ENCODE results near the gene CTSW.
A peak's percentile ranks its signal among the peaks of the same experiment; 100 is the strongest.
"Not testable (repeated sequence)": the region's sequence is repeated elsewhere in the genome, so short reads cannot be mapped to it uniquely, and the experiment has no call there.

The CTSW gene, protein sequence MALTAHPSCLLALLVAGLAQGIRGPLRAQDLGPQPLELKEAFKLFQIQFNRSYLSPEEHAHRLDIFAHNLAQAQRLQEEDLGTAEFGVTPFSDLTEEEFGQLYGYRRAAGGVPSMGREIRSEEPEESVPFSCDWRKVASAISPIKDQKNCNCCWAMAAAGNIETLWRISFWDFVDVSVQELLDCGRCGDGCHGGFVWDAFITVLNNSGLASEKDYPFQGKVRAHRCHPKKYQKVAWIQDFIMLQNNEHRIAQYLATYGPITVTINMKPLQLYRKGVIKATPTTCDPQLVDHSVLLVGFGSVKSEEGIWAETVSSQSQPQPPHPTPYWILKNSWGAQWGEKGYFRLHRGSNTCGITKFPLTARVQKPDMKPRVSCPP

DNA sequence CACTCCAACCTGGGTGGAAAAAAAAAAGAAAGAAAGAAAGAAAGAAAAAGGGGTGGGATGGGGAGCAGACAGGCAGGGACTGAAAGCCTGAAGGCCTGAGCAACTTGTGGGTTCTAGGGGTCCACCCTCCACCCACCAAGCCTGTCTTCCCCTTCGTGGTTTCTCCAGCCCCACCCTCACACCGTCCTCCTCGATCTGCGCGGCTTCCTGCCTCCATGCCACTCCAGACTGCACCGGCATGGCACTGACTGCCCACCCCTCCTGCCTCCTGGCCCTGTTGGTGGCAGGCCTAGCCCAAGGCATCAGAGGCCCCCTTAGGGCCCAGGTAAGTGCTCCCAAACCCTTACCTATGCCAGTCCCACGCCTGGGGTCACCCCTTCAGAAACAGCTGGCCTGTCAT is at the start of gene CTSW:
TSS of gene CTSW (plus strand) at position 221 of the 400 bp plus-strand sequence. CDS start at position 239, 18 bp downstream.
- H3K4me1 Mint-ChIP-seq (ENCODE audit: low read depth), result peaks cover 63% of the 10 kb centered on the region
- peaks cover 3% of the 10 kb centered on the region for H3K27me3 Mint-ChIP-seq
- intact Hi-C loops (cut with micrococcal nuclease), result no loop called here
- H3K36me3 Mint-ChIP-seq (ENCODE audit: low read depth), result peaks cover 30% of the 10 kb centered on the region
- peak within 1 kb of the TSS; percentile 51 for H3K4me3 Mint-ChIP-seq
- peak within 1 kb of the TSS; percentile 20 for H3K27ac Mint-ChIP-seq
- H3K9me3 Mint-ChIP-seq, result no peaks in the 10 kb centered on the region

DNA sequence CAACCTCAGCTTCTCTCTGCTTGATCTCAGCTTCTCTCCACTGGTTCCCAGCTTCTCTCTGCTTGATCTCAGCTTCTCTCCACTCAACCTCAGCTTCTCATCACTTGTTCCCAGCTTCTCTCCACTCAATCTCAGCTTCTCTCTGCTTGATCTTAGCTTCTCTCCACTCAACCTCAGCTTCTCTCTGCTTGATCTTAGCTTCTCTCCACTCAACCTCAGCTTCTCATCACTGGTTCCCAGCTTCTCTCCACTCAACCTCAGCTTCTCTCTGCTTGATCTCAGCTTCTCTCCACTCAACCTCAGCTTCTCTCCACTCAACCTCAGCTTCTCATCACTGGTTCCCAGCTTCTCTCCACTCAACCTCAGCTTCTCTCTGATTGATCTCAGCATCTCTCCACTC is 47.4 kb upstream of the CTSW start:
- not testable (repeated sequence) for H3K27ac Mint-ChIP-seq; H3K36me3 Mint-ChIP-seq (ENCODE audit: low read depth); H3K4me3 Mint-ChIP-seq; H3K9me3 Mint-ChIP-seq
- intact Hi-C loops (cut with micrococcal nuclease), result loop anchor here (2.0 kb wide), 1 partner anchor 27 kb away; the partner anchor contains the start of gene CFL1
- H3K4me1 Mint-ChIP-seq (ENCODE audit: low read depth), result peaks cover 32% of the 10 kb centered on the region
- H3K27me3 Mint-ChIP-seq, result peaks cover 24% of the 10 kb centered on the region

DNA sequence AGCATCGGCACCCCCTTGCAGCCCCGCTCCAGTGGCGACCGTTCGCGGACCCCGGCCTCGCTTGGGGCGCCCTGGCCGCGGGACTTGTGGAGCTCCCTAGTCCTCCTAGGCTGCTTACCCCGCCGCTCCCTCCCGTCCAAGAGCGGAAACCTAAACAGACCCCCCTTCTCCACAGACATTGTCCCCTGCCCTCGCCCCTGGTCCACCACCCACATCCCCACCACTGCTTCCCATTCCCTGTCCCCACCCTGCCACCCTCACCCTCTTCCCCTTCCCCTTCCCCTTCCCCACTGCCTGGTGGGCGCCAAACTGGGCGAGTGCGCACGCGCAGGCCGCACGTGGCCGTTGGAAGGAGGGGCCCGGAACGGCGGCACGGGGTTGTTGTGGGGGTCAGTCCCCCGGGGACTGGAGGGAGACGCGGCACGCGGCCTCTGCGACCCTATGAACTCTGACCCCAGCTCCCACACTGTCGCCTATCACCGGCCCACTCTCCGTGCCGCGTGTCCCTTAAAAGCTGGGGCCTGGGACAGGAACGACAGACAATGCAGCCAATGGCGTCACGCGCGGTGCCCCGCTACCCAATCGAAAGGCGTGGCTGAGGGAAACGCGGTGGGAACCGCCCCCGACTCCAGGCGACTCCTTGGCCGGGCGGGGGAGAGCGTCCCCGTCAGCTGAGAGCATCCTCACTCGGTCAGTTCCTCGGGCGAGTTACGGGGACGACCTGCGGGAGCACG is 46.2 kb upstream of the CTSW start, which contains the start of gene SNX32:
TSS of gene SNX32 (plus strand) at position 667 of the 734 bp plus-strand sequence. CDS start 103 bp downstream, outside the sequence.
- no peaks in the 10 kb centered on the region for H3K9me3 Mint-ChIP-seq
- H3K27me3 Mint-ChIP-seq, result peaks cover 24% of the 10 kb centered on the region
- no peak within 1 kb of the TSS for H3K4me3 Mint-ChIP-seq
- H3K36me3 Mint-ChIP-seq (ENCODE audit: low read depth), result no peaks in the 10 kb centered on the region
- H3K4me1 Mint-ChIP-seq (ENCODE audit: low read depth), result peaks cover 23% of the 10 kb centered on the region
- H3K27ac Mint-ChIP-seq, result no peak within 1 kb of the TSS
- intact Hi-C loops (cut with micrococcal nuclease), result loop anchor here (2.0 kb wide), 1 partner anchor 25 kb away; the partner anchor contains the start of gene CFL1

DNA sequence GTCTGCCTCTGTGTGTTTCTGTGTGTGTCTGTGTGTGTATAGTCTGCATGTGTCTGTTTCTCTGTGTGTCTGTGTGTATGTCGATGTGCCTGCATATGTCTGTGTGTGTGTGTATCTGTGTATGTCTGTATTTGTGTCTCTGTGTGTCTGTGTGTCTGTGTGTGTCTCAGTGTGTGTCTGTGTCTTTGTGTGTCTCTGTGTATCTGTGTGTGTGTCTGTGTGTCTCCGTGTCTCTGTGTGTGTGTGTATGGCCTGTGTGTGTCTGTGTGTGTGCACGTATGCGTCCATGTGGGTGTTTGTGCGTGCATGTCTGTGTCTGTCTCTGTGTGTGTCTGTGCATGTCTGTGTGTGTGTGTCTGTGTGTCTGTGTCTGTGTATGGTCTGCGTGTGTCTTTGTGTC is 45.4 kb upstream of the CTSW start:
- no peak overlapping the region for H3K4me3 Mint-ChIP-seq
- intact Hi-C loops (cut with micrococcal nuclease), result no loop called here
- no peaks in the 10 kb centered on the region for H3K9me3 Mint-ChIP-seq

DNA sequence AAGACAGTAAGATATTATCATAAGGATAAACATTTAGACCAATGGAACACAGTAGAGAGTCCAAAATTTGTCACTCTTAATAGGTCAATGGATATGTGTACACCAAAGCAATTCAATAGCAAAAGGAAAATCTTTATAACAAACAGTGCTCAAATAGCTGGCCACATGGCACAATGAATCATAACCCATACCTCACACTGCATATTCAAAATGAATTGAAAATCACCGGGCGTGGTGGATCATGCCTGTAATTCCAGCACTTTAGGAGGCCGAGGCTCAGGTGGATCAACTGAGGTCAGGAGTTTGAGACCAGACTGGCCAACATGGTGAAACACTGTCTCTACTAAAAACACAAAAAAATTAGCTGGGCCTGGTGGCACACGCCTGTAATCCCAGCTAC is 37.5 kb upstream of the CTSW start:
- no peaks in the 10 kb centered on the region for H3K27me3 Mint-ChIP-seq
- no peak overlapping the region for H3K4me3 Mint-ChIP-seq
- H3K36me3 Mint-ChIP-seq (ENCODE audit: low read depth), result no peaks in the 10 kb centered on the region
- no peaks in the 10 kb centered on the region for H3K4me1 Mint-ChIP-seq (ENCODE audit: low read depth)
- intact Hi-C loops (cut with micrococcal nuclease), result no loop called here
- no peak overlapping the region for H3K27ac Mint-ChIP-seq
- no peaks in the 10 kb centered on the region for H3K9me3 Mint-ChIP-seq

More for the DNA sequence above, 45.4 kb upstream of the CTSW start:
- H3K36me3 Mint-ChIP-seq (ENCODE audit: low read depth), result no peaks in the 10 kb centered on the region
- H3K4me1 Mint-ChIP-seq (ENCODE audit: low read depth), result peaks cover 20% of the 10 kb centered on the region
- peaks cover 24% of the 10 kb centered on the region for H3K27me3 Mint-ChIP-seq
- H3K27ac Mint-ChIP-seq, result no peak overlapping the region

DNA sequence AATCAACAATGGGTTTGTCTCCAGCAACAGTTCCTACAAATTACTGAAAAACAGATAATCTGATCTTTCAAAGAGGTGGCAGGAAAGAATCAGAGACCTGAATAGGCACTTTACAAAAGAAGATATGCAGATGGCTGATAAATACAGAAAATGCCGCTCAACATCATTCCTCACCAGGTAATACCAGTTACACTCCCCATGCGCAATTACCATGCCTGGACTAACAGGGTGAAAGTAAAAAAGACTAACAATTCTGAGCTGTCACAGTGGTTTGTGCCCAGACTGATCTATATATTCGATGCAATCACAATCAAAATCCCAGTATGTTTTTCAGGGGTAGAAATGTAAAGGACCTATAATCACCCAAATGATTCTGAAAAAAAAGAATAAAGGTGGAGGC is 35.8 kb upstream of the CTSW start:
- Mint-ChIP-seq H3K9me3 (no peaks in the 10 kb centered on the region), H3K27ac (no peak overlapping the region)

DNA sequence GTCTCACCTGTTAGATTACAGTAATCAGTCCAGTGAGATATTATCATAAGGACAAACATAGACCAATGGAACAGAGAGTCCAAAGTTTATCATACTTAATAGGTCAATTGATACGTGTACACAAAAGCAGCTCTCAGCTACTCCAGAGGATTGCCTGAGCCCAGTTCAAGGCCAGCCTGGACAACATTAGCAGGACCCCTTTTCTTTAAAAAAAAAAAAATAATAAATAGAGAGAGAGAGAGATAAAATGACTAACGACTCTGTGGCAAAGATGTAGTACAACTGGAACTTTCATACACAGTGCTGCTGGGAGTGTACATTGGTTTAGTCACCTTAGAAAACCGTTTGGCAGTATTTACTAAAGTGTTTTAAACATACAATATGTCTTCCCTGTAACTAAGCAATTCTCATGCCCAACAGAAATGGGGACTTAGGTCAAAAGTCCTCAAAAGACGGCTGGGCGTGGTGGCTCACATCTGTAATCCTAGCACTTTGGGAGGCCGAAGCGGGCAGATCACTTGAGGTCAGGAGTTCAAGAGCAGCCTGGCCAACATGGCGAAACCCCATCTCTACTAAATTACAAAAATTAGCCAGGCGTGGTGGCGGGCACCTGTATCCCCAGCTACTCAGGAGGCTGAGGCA is 35.3 kb upstream of the CTSW start:
- no peaks in the 10 kb centered on the region for H3K9me3 Mint-ChIP-seq
- peaks cover 3% of the 10 kb centered on the region for H3K4me1 Mint-ChIP-seq (ENCODE audit: low read depth)
- no peak overlapping the region for H3K27ac Mint-ChIP-seq
- no peaks in the 10 kb centered on the region for H3K36me3 Mint-ChIP-seq (ENCODE audit: low read depth)
- no peak overlapping the region for H3K4me3 Mint-ChIP-seq
- intact Hi-C loops (cut with micrococcal nuclease), result no loop called here
- peaks cover 4% of the 10 kb centered on the region for H3K27me3 Mint-ChIP-seq

More for the DNA sequence above, 35.8 kb upstream of the CTSW start:
- peaks cover 4% of the 10 kb centered on the region for H3K27me3 Mint-ChIP-seq
- H3K4me3 Mint-ChIP-seq, result no peak overlapping the region
- H3K36me3 Mint-ChIP-seq (ENCODE audit: low read depth), result no peaks in the 10 kb centered on the region
- no peaks in the 10 kb centered on the region for H3K4me1 Mint-ChIP-seq (ENCODE audit: low read depth)
- intact Hi-C loops (cut with micrococcal nuclease), result no loop called here

DNA sequence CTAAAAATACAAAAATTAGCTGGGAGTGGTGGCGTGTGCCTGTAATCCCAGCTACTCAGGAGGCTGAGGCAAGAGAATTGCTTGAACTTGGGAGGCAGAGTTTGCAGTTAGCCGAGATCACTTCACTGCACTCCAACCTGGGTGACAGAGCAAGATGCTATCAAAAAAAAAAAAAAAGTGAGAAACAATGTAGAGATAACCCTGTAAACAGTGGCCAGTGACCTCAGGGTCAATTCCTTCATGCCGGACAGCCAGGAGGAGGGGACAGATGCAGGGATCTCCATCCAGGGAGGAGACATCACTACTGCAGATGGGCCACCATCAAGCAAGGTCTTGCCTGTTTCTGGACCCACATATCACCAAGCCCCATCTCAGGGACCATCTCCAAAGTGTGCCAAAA is 31.9 kb upstream of the CTSW start:
- no peak overlapping the region for H3K4me3 Mint-ChIP-seq
- intact Hi-C loops (cut with micrococcal nuclease), result no loop called here
- no peak overlapping the region for H3K27ac Mint-ChIP-seq
- peaks cover 20% of the 10 kb centered on the region for H3K4me1 Mint-ChIP-seq (ENCODE audit: low read depth)
- H3K36me3 Mint-ChIP-seq (ENCODE audit: low read depth), result peaks cover 24% of the 10 kb centered on the region
- H3K9me3 Mint-ChIP-seq, result no peaks in the 10 kb centered on the region
- H3K27me3 Mint-ChIP-seq, result peaks cover 4% of the 10 kb centered on the region

DNA sequence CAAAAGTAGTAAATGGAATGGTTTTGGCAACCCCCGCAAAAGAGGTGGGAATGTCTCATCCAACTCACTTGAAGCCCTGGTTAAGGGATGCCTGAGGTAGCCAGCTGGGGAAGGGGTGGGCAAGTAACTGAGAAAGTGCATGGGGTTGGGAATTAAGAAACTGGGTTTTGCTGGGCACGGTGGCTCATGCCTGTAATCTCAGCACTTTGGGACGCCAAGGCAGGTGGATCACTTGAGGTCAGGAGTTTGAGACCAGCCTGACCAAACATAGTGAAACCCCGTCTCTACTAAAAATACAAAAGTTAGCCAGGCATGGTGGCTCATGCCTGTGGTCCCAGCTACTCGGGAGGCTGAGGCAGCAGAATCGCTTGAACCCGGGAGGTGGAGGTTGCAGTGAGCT is 30.9 kb upstream of the CTSW start:
- H3K27ac Mint-ChIP-seq; H3K9me3 Mint-ChIP-seq; H3K27me3 Mint-ChIP-seq; H3K4me3 Mint-ChIP-seq; intact Hi-C loops (cut with micrococcal nuclease): not testable (repeated sequence)
- peaks cover 33% of the 10 kb centered on the region for H3K36me3 Mint-ChIP-seq (ENCODE audit: low read depth)
- peaks cover 28% of the 10 kb centered on the region for H3K4me1 Mint-ChIP-seq (ENCODE audit: low read depth)

DNA sequence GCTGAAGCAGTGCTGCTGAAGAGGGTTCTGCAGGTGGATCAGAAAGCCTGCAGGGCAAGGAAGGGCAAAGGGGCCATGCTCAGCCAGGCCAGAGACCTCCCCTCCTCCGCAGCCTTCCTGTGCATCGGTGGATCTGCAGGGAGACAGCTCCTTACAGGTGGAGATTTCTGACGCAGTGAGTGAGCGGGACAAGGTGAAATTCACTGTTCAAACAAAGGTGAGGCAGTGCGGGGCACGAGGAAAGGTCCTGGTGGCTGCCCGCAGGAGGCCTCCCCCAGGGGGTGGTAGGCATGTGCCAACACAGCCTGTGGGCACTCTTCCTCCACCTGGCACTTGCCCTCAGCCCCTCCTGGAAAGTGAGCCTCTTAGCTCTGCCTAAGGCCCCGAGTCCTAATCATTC is 30.3 kb upstream of the CTSW start:
- Mint-ChIP-seq H3K4me3 (no peak overlapping the region), H3K9me3 (no peaks in the 10 kb centered on the region)

DNA sequence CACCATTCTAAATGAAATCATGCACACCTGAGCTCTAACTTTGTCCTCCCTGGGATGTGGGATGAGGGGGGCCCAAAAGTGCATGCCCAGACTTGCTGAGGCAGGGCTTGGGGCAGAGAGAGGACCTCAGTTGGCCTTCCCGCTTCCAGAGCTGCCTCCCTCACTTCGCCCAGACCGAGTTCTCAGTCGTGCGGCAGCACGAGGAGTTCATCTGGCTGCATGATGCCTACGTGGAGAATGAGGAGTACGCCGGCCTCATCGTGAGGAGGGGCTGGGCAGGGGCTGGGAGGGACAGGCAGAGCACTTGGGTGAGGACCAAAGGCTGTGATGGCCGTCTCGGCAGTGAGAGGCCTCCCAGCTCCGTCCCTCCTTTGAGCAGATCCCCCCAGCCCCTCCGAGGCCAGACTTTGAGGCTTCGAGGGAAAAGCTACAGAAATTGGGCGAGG is 29.8 kb upstream of the CTSW start:
- H3K9me3 Mint-ChIP-seq, result no peaks in the 10 kb centered on the region
- intact Hi-C loops (cut with micrococcal nuclease), result no loop called here
- H3K27ac Mint-ChIP-seq, result no peak overlapping the region
- peaks cover 44% of the 10 kb centered on the region for H3K36me3 Mint-ChIP-seq (ENCODE audit: low read depth)
- H3K27me3 Mint-ChIP-seq, result peaks cover 4% of the 10 kb centered on the region
- peaks cover 38% of the 10 kb centered on the region for H3K4me1 Mint-ChIP-seq (ENCODE audit: low read depth)
- H3K4me3 Mint-ChIP-seq, result no peak overlapping the region

More for the DNA sequence above, 30.3 kb upstream of the CTSW start:
- Mint-ChIP-seq H3K4me1 (ENCODE audit: low read depth) (peaks cover 34% of the 10 kb centered on the region), H3K27me3 (peaks cover 4% of the 10 kb centered on the region), H3K27ac (no peak overlapping the region), H3K36me3 (ENCODE audit: low read depth) (peaks cover 40% of the 10 kb centered on the region)
- intact Hi-C loops (cut with micrococcal nuclease), result no loop called here

DNA sequence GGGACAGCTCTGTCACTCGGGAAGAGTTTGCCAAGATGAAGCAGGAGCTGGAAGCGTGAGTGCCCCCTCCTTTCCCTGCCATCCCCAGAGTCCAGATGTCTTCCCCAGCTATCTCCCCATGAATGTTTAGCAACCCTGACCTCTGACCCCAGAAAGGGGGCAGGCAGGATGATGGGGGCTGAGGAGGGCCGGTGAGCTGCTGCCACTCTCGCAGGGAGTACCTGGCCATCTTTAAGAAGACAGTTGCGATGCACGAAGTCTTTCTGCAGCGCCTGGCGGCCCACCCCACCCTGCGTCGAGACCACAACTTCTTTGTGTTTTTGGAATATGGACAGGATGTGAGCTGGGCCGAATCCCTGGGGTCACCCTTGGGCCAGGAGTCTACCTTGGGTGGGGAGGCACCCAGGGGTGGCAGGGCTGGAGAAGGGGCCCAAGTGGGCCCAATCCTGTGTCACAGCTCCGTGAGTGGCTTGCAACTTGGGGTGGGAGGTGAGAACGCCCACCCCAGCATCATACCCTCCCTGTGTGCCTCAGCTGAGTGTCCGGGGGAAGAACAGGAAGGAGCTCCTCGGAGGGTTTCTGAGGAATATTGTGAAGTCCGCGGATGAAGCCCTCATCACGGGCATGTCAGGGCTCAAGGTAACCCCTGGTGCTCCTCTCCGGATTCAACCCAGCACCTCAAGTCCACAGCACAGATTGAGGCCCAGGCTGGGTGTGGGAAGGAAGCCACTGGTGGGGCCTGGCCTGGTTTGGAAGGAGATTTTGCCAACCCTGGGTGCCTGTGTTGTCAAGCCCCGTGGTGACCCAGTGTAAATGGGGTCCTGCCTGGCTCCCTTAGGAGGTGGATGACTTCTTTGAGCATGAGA is 29.2 kb upstream of the CTSW start:
- Mint-ChIP-seq H3K27me3 (peaks cover 4% of the 10 kb centered on the region), H3K27ac (no peak overlapping the region), H3K9me3 (no peaks in the 10 kb centered on the region), H3K4me1 (ENCODE audit: low read depth) (peaks cover 44% of the 10 kb centered on the region), H3K36me3 (ENCODE audit: low read depth) (peaks cover 51% of the 10 kb centered on the region), H3K4me3 (no peak overlapping the region)
- intact Hi-C loops (cut with micrococcal nuclease), result no loop called here

DNA sequence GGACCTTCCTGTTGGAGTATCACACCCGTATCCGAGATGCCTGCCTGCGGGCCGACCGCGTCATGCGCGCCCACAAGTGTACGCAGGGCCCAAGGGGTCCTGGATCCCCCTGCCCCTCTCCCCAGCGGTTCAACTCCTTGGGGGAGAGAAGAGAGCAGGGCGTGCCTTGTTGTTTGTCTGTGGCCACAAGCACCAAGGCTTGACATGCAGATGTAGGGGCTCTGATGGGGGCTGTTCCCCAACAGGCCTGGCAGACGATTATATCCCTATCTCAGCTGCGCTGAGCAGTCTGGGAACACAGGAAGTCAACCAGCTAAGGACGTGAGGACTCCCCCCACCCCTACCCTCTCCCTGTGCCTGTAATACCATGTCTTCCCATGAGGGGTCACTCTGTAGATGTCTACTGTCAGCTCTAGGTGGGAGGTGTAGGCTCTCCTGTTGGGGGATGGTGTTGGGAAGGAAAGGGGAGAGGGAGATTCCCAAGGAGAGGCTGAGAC is 28.5 kb upstream of the CTSW start:
- intact Hi-C loops (cut with micrococcal nuclease), result no loop called here
- Mint-ChIP-seq H3K27me3 (peaks cover 4% of the 10 kb centered on the region), H3K27ac (no peak overlapping the region), H3K9me3 (no peaks in the 10 kb centered on the region), H3K4me1 (ENCODE audit: low read depth) (peaks cover 51% of the 10 kb centered on the region), H3K36me3 (ENCODE audit: low read depth) (peaks cover 58% of the 10 kb centered on the region), H3K4me3 (no peak overlapping the region)
